ENCODE data around the gene ACOT8.

- no peak for TF ChIP-seq CTCF (IDR thresholded peaks at IDR 0.05)
- no peak for TF ChIP-seq CEBPB (IDR thresholded peaks at IDR 0.05)
- TF ChIP-seq HMGXB4 (CRISPR knock-in tag; IDR thresholded peaks at IDR 0.05; ENCODE audit: borderline replicate concordance) = no peak
- no peak for TF ChIP-seq RAD21 (conservative IDR thresholded peaks at IDR 0.05 in 1 of 2, IDR thresholded peaks at IDR 0.05 in 1 of 2)
- TF ChIP-seq CBX8 (IDR thresholded peaks at IDR 0.05) = no peak
These were observed 39.0 kb downstream of the ACOT8 start for GRCh38 chr20:45818239-45818638.

Data from A549 (cell line).